GM15510 (cell line): ENCODE data around the gene RING1.

Experiments used
- POLR2A ChIP-seq: IDR thresholded peaks from 3 replicates; pipeline ENCODE4 v1.6.1; 2011; ENCODE audit warnings: borderline replicate concordance; ENCODE audit not compliant: insufficient read length; ENCODE audit errors: extremely low read depth

RING1 gene

GRCh38 chr6:33206027-33206863 lies 2.1 kb upstream of the RING1 start:
- TF ChIP-seq POLR2A = no peak

GRCh38 chr6:33206864-33207551 lies 1.3 kb upstream of the RING1 start:
- no peak for TF ChIP-seq POLR2A

- TF ChIP-seq POLR2A = no peak
These were observed 679 bp upstream of the RING1 start for GRCh38 chr6:33207552-33208090.

GRCh38 chr6:33209856-33210255 lies 1.6 kb downstream of the RING1 start:
- TF ChIP-seq POLR2A = no peak

GRCh38 chr6:33211136-33211535 lies 2.8 kb downstream of the RING1 start:
- TF ChIP-seq POLR2A = no peak

- TF ChIP-seq POLR2A = no peak
These were observed 3.5 kb downstream of the RING1 start for GRCh38 chr6:33211666-33212422.

GRCh38 chr6:33212857-33213165 lies 4.5 kb downstream of the RING1 start:
- TF ChIP-seq POLR2A = no peak

GRCh38 chr6:33213166-33213988 lies 5.1 kb downstream of the RING1 start:
- no peak for TF ChIP-seq POLR2A

- no peak for TF ChIP-seq POLR2A
These were observed 5.7 kb downstream of the RING1 start for GRCh38 chr6:33213989-33214335.

- no peak for TF ChIP-seq POLR2A
These were observed 7.2 kb downstream of the RING1 start for GRCh38 chr6:33215271-33216116.

GRCh38 chr6:33216117-33216649 lies 7.9 kb downstream of the RING1 start:
- TF ChIP-seq POLR2A = no peak

- TF ChIP-seq POLR2A = no peak
These were observed 8.9 kb downstream of the RING1 start for GRCh38 chr6:33217246-33217645.

GRCh38 chr6:33217681-33218080 lies 9.4 kb downstream of the RING1 start:
- TF ChIP-seq POLR2A = no peak

- no peak for TF ChIP-seq POLR2A
These were observed 26.9 kb downstream of the RING1 start for GRCh38 chr6:33235221-33235634.

GRCh38 chr6:33236328-33236727 lies 28.0 kb downstream of the RING1 start:
- TF ChIP-seq POLR2A = no peak
